Neural progenitor cell (in vitro differentiated cells): Measurements from ENCODE around the gene MDGA2. TPM values are rescaled to one million over a fixed set of nuclear protein-coding genes. Genes with fewer than 3 reads are reported as not detected.

Source experiments
- DNase-seq: peaks from one replicate; pipeline ENCODE4 v3.0.0-alpha.2; 2016; ENCODE audit warnings: low spot score
- H2AFZ ChIP-seq: fragments of 200-600 bp; sonication (generic); replicated peaks from 2 replicates; pipeline ENCODE4 v1.6.1; 2016; ENCODE audit warnings: antibody characterized with exemption
- H3F3A ChIP-seq: fragments of 200-600 bp; sonication (generic); 2 replicates; pipeline ENCODE4 v1.6.1; 2016; ENCODE audit warnings: antibody characterized with exemption, low read depth
- H3K27ac ChIP-seq: fragments of 200-600 bp; sonication (generic); 2 replicates; pipeline ENCODE4 v1.5.1; 2016; ENCODE audit warnings: mild to moderate bottlenecking
- H3K27me3 ChIP-seq: fragments of 200-600 bp; sonication (generic); 2 replicates; pipeline ENCODE4 v1.6.1; 2016; ENCODE audit warnings: mild to moderate bottlenecking, moderate library complexity
- H3K36me3 ChIP-seq: fragments of 200-600 bp; sonication (generic); 2 replicates; pipeline ENCODE4 v1.5.1; 2016
- H3K4me1 ChIP-seq: fragments of 200-600 bp; sonication (generic); 2 replicates; pipeline ENCODE4 v1.6.1; 2016; ENCODE audit warnings: mixed run types
- H3K4me2 ChIP-seq: fragments of 200-600 bp; sonication (generic); 2 replicates; pipeline ENCODE4 v1.6.1; 2016
- H3K4me3 ChIP-seq: fragments of 200-600 bp; sonication (generic); 2 replicates; pipeline ENCODE4 v1.5.1; 2016
- H3K79me2 ChIP-seq: fragments of 200-600 bp; sonication (generic); 2 replicates; pipeline ENCODE4 v1.6.1; 2016; ENCODE audit warnings: low read depth
- H3K9ac ChIP-seq: fragments of 200-600 bp; sonication (generic); 2 replicates; pipeline ENCODE4 v1.6.1; 2016
- H3K9me3 ChIP-seq: fragments of 200-600 bp; sonication (generic); 2 replicates; pipeline ENCODE4 v1.5.1; 2016; ENCODE audit warnings: low read depth
- H4K20me1 ChIP-seq: fragments of 200-600 bp; sonication (generic); 2 replicates; pipeline ENCODE4 v1.6.1; 2016; ENCODE audit warnings: low read depth
- H3K27ac Mint-ChIP-seq: 3 replicates; pipeline ENCODE4 v1.8.0; 2021; ENCODE audit warnings: mixed read lengths
- H3K27me3 Mint-ChIP-seq: 2 replicates; pipeline ENCODE4 v1.8.0; 2022; ENCODE audit warnings: low read depth, mild to moderate bottlenecking, inconsistent platforms, moderate library complexity, mixed read lengths; ENCODE audit not compliant: insufficient read depth
- H3K36me3 Mint-ChIP-seq: 3 replicates; pipeline ENCODE4 v1.8.0; 2021; ENCODE audit warnings: mixed read lengths
- H3K4me1 Mint-ChIP-seq: 3 replicates; pipeline ENCODE4 v1.8.0; 2021; ENCODE audit warnings: mixed read lengths
- H3K4me3 Mint-ChIP-seq: 3 replicates; pipeline ENCODE4 v1.8.0; 2021; ENCODE audit warnings: mild to moderate bottlenecking, moderate library complexity, mixed read lengths
- H3K9me3 Mint-ChIP-seq: 3 replicates; pipeline ENCODE4 v1.8.0; 2020; ENCODE audit warnings: mixed read lengths
- EZH2 ChIP-seq: fragments of 200-600 bp; sonication (generic); IDR thresholded peaks from 2 replicates; pipeline ENCODE4 v1.6.1; 2017; ENCODE audit warnings: antibody characterized with exemption, mild to moderate bottlenecking, moderate library complexity
- EZH2phosphoT487 ChIP-seq: fragments of 200-600 bp; sonication (generic); IDR thresholded peaks from 2 replicates; pipeline ENCODE4 v1.6.1; 2017; ENCODE audit warnings: antibody characterized with exemption
- total RNA-seq: library from RNA; depleted of rRNA; stranded (reverse); fragments of >200 nt; gene quantifications from 2 replicates; pipeline ENCODE4 v1.2.3, GENCODE V29; 2015; ENCODE audit warnings: low replicate concordance
- TF ChIP-seq, protein P1 (sequence below): fragments of 200-600 bp; sonication (generic); IDR thresholded peaks from 2 replicates; pipeline ENCODE4 v1.5.1; 2017; ENCODE audit warnings: antibody characterized with exemption, mild to moderate bottlenecking

MDGA2 gene
- total RNA-seq, 1 donor from 2014 or later: 1.0 TPM

DNA sequence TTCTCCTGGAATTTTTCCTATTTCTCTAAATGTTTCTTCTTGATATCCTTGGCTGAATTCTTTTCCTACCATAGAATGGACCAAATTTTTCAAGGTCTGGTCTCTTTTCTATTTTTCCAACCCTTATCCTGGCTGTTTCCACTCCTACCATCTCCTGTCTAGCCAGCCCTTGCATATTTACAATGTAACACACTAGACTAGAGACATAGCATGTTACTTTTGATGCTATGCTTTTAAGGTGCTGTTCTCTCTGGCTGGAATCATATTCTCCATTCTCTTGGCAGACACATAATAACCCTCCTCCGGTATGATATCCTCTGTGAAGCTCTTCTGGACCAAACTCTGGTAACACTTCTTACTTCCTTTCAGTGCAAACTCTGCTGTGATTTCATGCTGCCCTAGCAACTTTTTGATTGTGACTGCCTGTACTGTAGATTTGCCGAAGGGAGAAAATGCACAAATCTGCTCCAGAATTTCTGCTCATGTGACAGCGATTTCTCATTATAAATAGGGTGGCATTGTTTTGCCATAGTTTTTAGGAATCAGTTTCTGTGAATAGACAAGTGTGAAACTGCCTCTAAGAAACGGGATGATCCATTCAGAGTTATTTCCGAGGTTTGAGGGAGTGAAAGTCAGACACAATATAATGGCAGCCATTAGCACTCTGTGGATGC, 284.4 kb downstream of the MDGA2 start:
- no peaks in the 10 kb centered on the region for H3K9me3 Mint-ChIP-seq
- H3K27ac Mint-ChIP-seq: peak overlapping the region; percentile 22
- H3K4me3 ChIP-seq: no peak overlapping the region
- peaks cover 18% of the 10 kb centered on the region for H3K4me1 ChIP-seq
- no peak overlapping the region for H3K27ac ChIP-seq
- peaks cover 17% of the 10 kb centered on the region for H3K4me1 Mint-ChIP-seq
- no peaks in the 10 kb centered on the region for H3K36me3 ChIP-seq
- H3K27me3 Mint-ChIP-seq: no peaks in the 10 kb centered on the region
- TF ChIP-seq EZH2 (no peak), EZH2phosphoT487 (no peak)
- TF ChIP-seq, protein P1, sequence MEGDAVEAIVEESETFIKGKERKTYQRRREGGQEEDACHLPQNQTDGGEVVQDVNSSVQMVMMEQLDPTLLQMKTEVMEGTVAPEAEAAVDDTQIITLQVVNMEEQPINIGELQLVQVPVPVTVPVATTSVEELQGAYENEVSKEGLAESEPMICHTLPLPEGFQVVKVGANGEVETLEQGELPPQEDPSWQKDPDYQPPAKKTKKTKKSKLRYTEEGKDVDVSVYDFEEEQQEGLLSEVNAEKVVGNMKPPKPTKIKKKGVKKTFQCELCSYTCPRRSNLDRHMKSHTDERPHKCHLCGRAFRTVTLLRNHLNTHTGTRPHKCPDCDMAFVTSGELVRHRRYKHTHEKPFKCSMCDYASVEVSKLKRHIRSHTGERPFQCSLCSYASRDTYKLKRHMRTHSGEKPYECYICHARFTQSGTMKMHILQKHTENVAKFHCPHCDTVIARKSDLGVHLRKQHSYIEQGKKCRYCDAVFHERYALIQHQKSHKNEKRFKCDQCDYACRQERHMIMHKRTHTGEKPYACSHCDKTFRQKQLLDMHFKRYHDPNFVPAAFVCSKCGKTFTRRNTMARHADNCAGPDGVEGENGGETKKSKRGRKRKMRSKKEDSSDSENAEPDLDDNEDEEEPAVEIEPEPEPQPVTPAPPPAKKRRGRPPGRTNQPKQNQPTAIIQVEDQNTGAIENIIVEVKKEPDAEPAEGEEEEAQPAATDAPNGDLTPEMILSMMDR: no peak
- DNase-seq: no peak
- H3K4me3 Mint-ChIP-seq: no peak overlapping the region
- H2AFZ ChIP-seq: peak overlapping the region; percentile 80
- H3K9me3 ChIP-seq: no peaks in the 10 kb centered on the region
- no peak overlapping the region for H3K9ac ChIP-seq
- H3K79me2 ChIP-seq: no peaks in the 10 kb centered on the region
- H3K36me3 Mint-ChIP-seq: no peaks in the 10 kb centered on the region
- H4K20me1 ChIP-seq: no peaks in the 10 kb centered on the region
- H3K4me2 ChIP-seq: no peak overlapping the region
- peaks cover 5% of the 10 kb centered on the region for H3F3A ChIP-seq
- H3K27me3 ChIP-seq: no peaks in the 10 kb centered on the region

DNA sequence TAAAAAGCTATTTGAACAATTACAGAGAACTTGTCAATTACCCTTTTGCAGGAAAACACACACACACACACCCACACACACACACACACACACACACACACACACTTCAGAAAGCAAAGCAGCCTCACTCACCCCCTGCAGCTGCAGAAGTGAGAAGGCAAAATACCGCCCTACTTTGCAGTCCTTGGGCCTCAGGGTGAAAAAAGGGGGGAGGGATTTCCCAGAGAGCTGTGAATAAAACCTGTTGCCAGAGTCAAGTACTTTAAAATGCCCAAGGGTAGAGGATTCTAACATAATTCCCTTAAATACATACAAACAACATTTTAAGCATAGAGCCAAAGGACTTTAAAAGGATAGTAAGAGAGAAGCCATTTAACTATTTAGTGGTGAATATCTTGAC, 285.9 kb downstream of the MDGA2 start:
- Histone ChIP-seq H3K27ac (peak overlapping the region; percentile 21), H3K4me3 (no peak overlapping the region), H2AFZ (no peak overlapping the region), H3K9me3 (no peaks in the 10 kb centered on the region), H3K36me3 (no peaks in the 10 kb centered on the region), H3K79me2 (no peaks in the 10 kb centered on the region), H3F3A (peaks cover 5% of the 10 kb centered on the region), H3K4me2 (peak overlapping the region; percentile 45), H3K4me1 (peaks cover 20% of the 10 kb centered on the region), H3K9ac (no peak overlapping the region), H3K27me3 (no peaks in the 10 kb centered on the region), H4K20me1 (no peaks in the 10 kb centered on the region)
- peak overlapping the region; percentile 79 for H3K27ac Mint-ChIP-seq
- H3K4me1 Mint-ChIP-seq: peaks cover 17% of the 10 kb centered on the region
- TF ChIP-seq EZH2phosphoT487 (no peak), EZH2 (no peak)
- TF ChIP-seq, protein P1: no peak
- H3K9me3 Mint-ChIP-seq: no peaks in the 10 kb centered on the region
- DNase-seq: peak; percentile 54
- H3K27me3 Mint-ChIP-seq: no peaks in the 10 kb centered on the region
- H3K4me3 Mint-ChIP-seq: no peak overlapping the region
- H3K36me3 Mint-ChIP-seq: no peaks in the 10 kb centered on the region

DNA sequence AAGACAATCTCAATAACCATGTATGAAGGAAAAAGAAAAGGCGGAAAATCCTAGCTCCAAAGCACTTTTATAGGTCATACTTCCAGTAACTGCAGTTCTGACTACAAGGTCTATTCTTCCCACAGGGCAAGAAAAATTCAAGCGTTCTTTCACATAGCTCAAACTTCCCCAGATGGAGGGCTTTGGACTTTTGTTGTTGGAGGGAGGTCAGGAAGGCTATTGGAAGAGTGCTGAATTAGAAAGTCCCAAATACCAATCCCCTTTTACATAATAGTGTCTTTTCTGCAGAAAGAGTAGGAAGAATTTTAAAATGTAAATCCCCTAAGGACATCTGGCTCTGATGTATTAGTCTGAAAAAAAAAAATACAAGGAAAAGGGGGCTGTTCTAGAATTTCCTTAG, 309.4 kb downstream of the MDGA2 start:
- Histone ChIP-seq H3K27ac (peak overlapping the region; percentile 78), H3K79me2 (no peaks in the 10 kb centered on the region), H3K27me3 (no peaks in the 10 kb centered on the region), H3K36me3 (no peaks in the 10 kb centered on the region), H3K4me1 (peaks cover 23% of the 10 kb centered on the region), H4K20me1 (no peaks in the 10 kb centered on the region), H3K4me2 (peak overlapping the region; percentile 44), H3K9ac (no peak overlapping the region), H3K9me3 (no peaks in the 10 kb centered on the region), H3F3A (peaks cover 16% of the 10 kb centered on the region), H3K4me3 (no peak overlapping the region), H2AFZ (no peak overlapping the region)
- Mint-ChIP-seq H3K4me3 (no peak overlapping the region), H3K9me3 (peaks cover 2% of the 10 kb centered on the region), H3K4me1 (peaks cover 14% of the 10 kb centered on the region), H3K36me3 (no peaks in the 10 kb centered on the region), H3K27ac (peak overlapping the region; percentile 16), H3K27me3 (no peaks in the 10 kb centered on the region)
- DNase-seq: peak; percentile 21
- TF ChIP-seq, protein P1: no peak
- TF ChIP-seq EZH2phosphoT487 (no peak), EZH2 (no peak)
